Stimulated activated CD4-positive, alpha-beta T cell treated with anti-CD3 and anti-CD28 coated beads, Interleukin-15, amount 100 ng/mL, for 1 hour (primary cell): ENCODE data around the gene FARS2.
"Not testable (repeated sequence)": the region's sequence is repeated elsewhere in the genome, so short reads cannot be mapped to it uniquely, and the experiment has no call there.

Experiments
- DNase-seq, 2 donors: peaks; one replicate each; pipeline ENCODE4 v3.0.0-alpha.2; 2020; ENCODE audit warnings: low read depth in 1 of 2, low spot score in 1 of 2

Gene FARS2

DNA sequence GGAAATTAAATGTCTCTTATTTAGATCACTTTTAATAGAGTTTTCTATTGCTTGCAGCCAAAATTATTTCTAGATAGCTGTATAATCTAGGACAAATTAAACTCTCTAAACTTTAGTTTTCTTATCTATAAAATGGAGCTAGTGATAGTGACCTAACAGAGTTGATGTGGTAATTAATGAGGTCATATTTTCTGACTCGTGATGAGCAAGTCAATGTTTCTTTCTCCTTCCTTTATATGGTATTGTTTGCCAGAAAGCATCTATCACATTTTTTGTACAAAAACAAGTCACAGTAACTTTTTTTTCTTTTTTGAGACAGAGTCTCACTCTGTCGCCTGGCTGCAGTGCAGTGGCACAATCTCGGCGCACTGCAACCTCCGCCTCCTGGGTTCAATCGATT is 267.7 kb downstream of the FARS2 start:
- no peak for DNase-seq

DNA sequence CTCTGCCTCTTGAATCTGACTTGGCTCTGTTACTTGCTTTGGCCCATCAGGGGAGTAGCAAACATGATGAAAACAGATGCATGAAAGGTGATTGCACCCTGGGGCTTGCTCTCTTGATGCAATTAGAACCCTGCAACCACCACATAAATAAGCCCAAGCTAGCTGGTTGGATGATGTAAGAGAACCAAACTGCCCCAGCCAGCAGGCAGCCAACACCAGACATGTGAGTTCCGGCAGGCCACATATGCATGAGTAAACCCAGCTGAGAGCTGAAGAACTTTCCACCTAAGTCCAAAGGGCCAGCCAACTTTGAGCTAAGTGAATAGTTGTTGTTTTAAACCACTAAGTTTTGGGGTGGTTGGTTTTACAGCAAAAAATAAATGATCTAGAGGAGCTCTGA is 268.4 kb downstream of the FARS2 start:
- DNase-seq: no peak

DNA sequence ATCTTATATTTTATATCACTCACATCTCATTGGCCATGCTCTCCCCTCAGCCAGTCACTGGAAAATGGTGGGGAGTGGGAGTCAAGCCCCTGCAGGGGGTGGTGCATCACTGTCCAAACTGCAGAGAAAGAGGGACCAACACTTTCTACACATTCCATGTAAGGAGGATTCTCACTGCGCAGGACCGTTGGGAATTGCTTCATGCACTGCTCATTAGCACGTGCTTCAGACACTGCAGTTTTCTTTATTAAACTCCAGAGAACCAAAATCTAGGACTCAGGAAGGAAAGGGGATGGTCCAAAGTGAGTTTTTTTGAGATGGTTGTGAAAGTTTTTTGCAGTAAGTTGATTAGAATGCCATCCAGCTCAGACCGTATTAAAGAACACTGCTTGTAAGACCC is 269.8 kb downstream of the FARS2 start:
- no peak for DNase-seq

DNA sequence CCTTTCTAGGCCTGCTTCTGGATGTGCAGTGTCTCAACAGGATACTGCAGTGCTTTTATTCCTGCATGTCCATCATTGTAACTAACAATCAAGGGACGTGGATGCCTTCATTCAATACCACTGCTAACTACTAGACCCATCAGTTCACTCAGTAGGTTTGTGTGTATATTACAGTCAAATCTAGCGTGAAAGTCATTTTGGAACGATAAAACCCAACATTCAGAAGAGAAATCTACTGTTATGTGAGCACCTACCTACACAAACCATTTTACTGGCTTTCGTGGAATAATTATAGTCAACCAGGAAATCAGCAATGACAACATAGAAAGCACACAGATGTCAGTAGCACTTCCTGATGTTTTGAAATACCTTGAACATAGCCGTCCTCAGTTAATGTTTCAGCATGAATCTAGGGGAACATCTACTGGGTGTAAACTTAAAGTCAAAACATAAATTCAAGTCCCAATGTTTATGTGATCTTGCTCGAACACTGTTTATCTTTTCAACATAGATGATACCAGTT is 270.6 kb downstream of the FARS2 start:
- no peak for DNase-seq

DNA sequence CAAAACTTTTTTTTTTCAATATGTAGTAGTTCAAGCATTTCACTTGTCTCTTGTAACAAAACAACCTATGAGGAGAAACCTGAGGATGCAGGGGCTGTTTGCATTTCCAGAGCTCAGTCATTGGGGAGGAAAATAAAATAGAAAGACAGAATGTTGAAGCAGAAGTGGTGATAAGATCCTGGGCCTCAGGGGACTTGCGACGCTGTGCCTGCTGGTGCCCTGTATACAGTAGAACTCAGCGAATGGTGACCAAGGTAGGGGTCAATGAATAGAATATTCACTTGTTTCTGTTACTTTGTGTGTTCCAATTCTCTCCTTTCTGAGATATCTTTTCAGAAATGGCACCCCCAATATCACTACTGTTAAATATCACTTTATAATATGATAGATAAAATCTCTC is 271.6 kb downstream of the FARS2 start:
- DNase-seq: no peak

DNA sequence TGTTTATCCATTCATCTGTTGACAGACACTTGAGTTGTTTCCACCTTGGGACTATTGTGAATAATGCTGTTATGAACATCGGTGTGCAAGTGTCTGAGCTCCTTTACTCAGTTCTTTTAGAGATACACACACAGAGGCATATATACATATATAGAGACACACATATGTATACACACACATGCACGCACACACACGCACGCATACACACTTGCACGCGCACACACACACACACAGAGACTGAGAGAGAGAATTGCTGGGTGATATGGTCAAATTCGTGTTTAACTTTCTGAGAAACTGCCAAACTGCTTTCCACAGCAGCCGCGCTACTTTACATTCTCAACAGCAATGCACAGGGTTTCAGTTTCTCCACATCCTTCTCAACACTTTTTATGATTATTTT is 273.3 kb downstream of the FARS2 start:
- DNase-seq: no peak

DNA sequence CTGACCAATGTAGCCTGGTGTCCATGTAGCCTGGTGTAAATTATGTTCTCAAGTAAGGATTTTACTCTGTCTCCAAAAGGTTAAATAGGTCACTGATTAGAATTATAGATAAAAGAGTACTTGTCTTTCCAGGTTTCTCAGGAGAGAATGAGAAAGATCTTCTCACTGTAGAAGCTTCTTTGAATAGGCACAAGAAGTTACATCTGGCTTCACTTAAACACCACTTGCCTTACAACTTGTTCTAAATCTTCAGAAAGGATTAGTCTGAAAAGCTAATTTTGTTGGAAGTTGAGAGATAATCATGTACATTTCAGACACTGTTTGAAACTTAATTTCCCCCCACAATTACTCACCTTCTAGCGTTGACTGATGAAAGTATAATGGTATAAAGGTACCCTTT is 275.3 kb downstream of the FARS2 start:
- DNase-seq: no peak

DNA sequence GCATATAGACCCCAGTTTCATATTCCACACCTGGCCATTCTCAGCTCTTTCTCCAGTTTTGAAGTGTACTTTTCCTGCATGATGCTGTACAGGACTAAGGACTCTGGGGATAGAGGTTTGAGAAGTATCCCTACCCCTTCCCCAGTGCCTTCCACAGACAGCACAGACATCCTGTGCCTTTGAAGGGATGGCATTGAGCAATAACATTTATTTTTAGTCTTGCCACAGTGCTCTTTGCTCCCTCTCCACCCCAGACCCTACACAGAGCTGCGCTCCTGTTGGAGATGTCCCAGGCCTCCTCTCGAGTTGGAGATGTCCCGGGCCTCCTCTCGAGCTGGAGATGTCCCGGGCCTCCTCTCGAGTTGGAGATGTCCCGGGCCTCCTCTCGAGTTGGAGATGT is 275.8 kb downstream of the FARS2 start:
- no peak for DNase-seq

DNA sequence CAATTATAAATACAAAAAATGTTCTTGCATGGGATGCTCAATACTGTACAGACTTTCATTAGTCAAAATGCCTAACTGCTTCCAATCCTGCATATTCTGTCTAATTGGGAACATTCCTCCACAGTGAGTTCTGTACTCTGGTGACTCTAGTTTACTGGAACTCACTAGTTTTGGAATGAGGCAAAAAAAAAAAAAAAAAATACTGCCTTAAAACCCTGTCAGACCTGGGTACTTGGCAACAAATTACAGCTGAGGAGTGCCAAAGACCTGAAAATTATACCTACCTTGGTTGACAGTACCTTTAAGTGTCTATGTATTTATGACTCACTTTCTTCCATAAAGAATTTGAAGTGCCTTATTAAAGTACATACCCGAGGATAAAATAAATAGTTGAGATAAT is 276.7 kb downstream of the FARS2 start:
- DNase-seq: no peak

DNA sequence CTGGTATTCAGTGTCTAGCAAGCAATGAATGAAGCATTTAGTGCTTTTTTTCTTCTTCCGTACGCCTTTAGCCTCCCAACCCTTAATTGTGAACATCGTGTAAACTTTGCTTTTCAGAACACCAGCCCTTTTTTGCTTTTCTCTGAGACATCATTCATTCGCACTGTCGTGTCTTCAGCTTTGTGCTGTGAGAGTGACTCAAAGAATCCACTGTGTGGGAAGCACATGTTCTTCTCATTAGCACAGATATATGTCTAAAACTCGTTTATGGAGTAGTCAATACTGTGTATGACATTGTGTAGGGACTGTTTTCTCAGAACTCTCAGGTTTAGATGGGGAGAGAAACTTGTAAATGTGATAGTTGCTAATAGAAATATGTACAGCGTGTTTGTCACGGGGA is 279.1 kb downstream of the FARS2 start:
- no peak for DNase-seq

DNA sequence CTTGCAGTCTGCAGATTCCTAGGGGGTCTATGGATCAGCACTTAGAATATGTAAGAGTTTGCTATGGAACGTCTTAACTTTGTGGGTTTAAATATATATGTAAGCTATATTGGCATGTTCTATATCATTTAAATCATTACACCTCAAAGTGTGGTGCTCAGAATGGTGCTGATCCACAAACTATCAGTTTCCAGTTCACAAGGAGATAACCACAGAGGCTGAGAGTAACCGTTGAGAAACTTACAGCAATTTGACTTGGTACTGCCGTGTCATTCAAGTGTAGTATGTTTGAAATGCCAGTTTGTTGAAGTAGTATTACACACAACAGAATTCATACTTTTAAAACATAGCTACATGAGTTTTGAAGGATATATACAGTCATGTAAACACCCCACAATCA is 279.7 kb downstream of the FARS2 start:
- no peak for DNase-seq

DNA sequence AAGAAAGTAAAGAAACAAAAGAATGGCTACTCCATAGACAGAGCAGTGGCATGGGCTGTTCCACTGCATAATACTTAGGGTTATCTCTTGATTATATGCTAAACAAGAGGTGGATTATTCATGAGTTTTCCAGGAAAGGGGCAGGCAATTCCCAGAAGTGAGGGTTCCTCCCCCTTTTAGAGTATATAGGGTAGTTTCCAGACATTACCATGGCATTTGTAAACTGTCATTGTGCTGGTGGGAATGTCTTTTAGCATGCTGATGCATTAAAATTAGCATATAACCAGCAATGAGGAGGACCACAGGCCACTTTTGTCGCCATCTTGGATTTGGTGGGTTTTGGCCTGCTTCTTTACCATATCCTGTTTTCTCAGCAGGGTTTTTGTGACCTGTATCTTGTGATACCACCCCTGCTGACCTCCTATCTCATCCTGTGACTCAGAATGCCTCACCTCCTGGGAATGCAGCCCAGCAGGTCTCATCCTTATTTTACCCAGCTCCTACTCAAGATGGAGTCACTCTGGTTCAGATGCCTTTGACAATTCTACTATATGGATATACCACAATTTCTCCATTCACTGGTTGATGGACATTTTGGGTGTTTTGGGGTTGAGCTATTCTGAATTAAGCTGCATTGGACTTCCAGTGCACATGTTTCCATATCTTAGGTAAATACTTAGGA is 280.6 kb downstream of the FARS2 start:
- DNase-seq: no peak

DNA sequence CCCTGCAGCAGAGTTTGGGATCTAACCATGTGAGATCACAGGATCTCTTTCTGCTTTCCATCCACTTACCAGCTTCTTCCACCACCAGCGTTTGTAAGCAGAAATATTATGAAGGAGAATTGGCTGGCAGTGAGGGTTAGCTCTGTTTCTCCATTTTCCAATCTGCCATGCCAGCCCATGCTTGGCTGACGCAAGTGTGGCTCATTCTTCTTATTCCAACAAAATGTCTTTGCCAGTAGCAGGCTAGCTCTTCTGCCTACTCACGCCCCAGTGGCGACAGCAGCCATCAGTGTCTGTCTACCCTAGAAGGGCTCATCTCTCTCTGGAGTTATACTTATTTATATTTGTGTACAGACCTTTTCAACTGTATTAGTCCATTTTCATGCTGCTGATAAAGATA is 286.2 kb downstream of the FARS2 start:
- DNase-seq: no peak

DNA sequence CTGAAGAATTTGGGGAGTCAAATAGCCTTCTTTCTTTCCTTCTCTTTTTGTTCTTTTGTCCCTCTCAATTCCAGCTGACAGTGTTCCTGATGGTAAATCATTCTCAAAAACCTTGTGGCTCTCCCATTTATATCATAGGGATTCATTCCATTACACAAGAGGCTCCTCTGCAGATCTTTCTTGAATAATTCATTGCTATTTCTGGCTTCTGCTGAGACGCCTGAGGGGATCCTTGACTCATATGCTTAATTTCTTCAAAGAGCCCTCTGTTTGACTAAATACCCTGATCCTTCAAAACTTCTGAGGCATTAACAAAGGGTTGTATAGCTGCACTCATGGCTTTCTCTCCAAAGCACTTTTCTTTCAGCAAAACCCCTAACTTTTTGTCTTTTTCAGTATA is 289.3 kb downstream of the FARS2 start:
- DNase-seq: no peak

DNA sequence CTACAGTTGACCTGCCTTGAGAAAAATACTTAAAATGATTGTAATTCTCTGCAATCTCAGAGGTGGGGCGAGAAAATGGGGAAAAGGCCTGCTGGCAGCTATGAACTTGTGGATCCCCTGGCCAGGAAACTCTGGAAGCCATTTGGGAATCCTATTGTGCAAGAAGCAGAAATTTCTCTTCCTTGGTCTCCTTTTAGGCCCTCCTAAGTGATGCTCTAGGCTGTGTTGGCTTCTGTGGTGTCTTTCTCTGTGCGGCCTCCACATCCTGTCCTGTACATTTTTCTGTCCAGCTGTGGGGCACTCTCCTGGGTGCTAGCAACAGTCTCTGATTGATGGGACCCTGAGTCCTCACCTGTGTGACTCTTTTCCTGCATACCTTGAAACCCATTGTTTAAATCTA is 290.9 kb downstream of the FARS2 start:
- DNase-seq: no peak

DNA sequence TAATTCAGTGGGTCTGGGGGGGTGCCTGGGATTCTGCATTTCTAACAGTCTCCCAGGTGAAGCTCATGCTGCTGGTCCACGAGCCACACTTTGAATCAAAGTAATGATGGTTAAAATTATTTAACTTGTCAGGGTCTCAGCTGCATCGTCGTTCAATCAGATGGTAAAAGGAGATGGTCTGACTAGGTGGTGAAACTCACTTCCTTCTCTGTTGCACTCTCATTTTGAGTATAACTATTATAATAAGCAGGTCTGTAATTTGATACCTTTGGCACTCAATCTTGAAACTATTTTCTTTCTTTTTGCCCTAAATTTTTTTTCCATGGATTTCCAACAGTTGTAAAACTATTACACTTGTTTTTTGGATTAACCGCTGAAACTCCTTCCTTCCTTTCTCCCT is 292.5 kb downstream of the FARS2 start:
- DNase-seq: no peak

DNA sequence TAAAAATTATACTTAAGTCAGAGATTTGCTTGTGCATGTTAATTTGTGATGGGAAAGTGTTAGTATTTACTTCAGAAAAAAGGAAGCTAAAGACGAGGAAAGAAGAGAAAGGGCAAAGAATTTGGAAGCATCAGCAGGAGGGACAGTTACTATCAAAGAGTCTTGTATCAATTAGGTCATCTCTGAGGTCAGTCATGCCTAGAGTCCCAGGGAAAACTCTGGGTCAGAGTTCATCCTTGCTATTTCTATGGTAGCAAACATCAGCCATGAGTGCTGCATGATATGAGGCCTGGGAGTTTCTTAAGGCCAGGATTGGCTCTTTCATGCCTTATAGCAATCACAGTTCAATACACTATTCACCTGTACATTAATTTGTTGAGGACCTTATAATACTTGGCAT is 292.9 kb downstream of the FARS2 start:
- DNase-seq: no peak

DNA sequence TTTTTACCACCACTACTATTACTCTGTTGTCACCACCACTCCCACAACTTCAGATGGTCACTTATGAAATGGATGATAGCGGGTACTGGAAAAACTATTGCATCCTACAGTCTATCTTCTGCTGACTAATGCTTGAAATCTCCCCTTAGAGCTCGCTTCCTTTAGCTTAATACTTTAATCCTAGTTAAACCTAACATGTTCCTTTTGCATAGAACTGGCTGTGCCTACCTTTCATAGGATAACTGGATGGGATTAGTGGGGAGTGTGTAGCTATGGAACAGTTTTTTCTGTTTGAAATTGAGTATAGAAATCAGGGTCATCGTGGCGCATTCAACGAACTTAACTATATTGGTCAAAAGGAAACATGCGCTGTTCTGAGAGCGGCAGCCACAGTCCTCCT is 294.7 kb downstream of the FARS2 start:
- no peak for DNase-seq

DNA sequence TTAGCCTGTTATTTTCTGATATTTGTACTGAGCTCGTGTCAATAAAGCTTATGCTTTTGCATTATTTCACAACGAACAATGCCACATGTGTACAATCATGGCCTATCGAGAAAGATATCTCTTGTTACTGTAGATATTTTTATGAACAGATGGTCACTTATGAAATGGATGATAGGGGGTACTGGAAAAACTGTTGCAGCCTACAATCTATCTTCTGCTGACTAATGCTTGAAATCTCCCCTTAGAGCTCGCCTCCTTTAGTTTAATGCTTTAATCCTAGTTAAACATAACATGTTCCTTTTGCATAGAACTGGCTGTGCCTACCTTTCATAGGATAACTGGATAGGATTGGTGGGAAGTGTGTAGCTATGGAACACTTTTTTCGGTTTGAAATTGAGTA is 296.2 kb downstream of the FARS2 start:
- no peak for DNase-seq

DNA sequence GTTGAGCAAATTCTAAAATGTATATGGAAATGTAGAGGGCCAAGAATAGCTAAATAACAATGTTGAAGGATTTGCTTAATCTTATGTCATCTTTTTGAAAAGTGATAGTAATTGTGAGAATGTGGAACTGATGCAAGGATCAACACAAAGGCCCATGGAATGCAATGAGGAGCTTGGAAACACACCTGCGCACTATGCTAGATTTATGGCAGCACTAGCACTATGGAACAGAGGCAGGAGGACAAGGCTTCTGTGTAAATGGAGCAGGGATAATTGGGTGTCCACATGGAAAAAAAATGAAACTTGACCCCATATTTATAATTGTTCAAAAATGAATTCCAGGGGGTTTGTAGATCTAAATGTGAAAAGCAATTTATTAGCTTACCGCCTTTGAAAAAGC is 298.3 kb downstream of the FARS2 start:
- DNase-seq: no peak

DNA sequence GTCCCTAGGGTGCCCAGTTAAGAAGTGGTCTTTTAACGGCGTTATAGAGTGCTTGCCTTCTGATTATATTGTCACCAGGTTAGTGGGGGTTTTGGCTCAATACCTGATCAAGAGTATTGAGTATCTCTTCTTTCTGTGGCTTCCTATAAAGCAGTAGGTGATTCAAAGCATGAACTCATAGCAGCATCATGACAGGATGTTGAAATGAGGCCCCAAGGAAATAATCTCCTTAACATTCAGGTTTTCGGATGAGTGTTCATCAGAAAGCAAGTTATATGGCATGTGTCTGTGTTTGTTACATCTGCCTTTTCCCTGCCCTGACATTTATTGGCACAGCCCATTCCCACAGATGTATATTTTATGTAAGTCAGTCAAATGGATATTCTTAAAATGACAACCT is 301.0 kb downstream of the FARS2 start:
- no peak for DNase-seq

DNA sequence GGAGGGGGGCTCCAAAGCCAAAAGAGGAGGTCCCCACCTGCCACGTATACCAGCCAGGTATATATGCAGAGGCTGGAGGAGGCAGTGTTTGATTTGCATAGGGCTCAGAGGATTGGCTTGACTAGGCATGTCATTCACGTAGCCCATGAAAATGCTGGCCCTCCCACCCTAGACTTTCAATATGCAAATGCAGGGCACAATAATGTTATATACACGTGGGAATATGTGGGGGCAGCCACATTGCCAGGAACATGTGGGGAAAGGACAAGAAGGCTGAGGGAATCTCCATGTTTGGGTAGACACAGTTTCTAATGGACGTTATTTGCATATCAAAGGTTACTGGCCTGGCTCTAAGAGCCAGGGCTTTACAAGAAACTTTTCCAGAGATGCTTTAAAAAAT is 301.8 kb downstream of the FARS2 start:
- no peak for DNase-seq

DNA sequence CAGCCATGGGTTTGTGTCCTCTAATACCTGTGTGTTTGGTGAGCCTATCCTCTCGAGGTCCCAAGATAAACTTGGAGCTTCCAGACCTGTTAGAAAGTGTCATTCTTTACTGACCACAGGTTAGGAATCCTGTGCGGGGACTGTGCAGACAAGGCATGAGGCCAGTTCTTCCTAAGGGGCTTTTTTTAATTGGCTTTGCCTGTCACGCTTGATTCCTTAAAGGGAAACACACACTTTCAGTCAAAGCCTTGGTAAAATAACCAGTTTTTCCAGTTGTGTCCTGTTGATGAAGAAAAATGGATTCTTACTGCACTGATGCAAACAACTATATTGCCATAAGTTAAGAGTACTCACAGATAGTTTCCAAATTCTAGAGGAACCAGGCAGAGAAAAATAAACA is 303.4 kb downstream of the FARS2 start:
- not testable (repeated sequence) for DNase-seq

DNA sequence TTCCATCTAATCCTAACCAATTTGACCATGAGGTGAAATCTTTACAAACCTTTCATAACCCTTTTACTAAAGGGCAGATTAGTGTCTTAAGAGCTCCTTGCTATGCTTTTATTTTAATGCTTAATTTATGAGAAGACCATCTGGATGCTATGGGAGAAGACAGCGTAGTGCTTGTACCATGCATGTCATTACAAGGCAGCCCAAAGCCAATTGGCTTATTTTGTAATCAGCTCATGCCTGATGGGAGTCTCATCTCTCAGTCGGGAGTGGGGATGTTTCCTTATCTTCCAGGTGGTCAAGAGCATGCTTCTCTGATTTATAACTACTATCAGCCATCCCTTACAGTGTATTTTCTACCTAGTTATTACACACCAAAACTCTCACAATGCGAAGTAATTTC is 304.7 kb downstream of the FARS2 start:
- no peak for DNase-seq
